WTC11 (cell line): ENCODE measurements around the gene SREBF2. TPM values are rescaled to one million over a fixed set of nuclear protein-coding genes. Genes with fewer than 3 reads are reported as not detected.

Experiments used
- ATAC-seq: fragments of 200-7000 bp; cut with Tn5 transposase; 2 replicates; pipeline ENCODE4 v1.10.0; 2021; ENCODE audit warnings: mild to moderate bottlenecking, moderate library complexity
- CTCF ChIA-PET: fragments of 300-600 bp; sonication (Branson Sonifier 250); formaldehyde crosslinking; loops from one replicate; lab custom pipeline; 2021; ENCODE audit warnings: antibody characterized with exemption; lab: Charles Lee
- POLR2A ChIA-PET: fragments of 350-600 bp; sonication (Branson Sonifier 250); formaldehyde crosslinking; loops from one replicate; lab custom pipeline; 2021; ENCODE audit warnings: antibody characterized with exemption; lab: Charles Lee
- DNase-seq: peaks from one replicate; pipeline ENCODE4 v3.0.0; 2021; ENCODE audit warnings: low spot score
- H3K27ac Mint-ChIP-seq: 2 replicates; pipeline ENCODE4 v1.8.0; 2021; ENCODE audit warnings: mixed read lengths
- H3K27me3 Mint-ChIP-seq: 2 replicates; pipeline ENCODE4 v1.8.0; 2021; ENCODE audit warnings: low read depth, mild to moderate bottlenecking, moderate library complexity, mixed read lengths
- H3K36me3 Mint-ChIP-seq: 2 replicates; pipeline ENCODE4 v1.8.0; 2021; ENCODE audit warnings: mixed read lengths
- H3K4me1 Mint-ChIP-seq: 2 replicates; pipeline ENCODE4 v1.8.0; 2022; ENCODE audit warnings: mixed read lengths
- H3K4me3 Mint-ChIP-seq: 2 replicates; pipeline ENCODE4 v1.8.0; 2021; ENCODE audit warnings: mild to moderate bottlenecking, moderate library complexity, mixed read lengths
- H3K9me3 Mint-ChIP-seq: 2 replicates; pipeline ENCODE4 v1.8.0; 2021; ENCODE audit warnings: mixed read lengths
- ATF1 ChIP-seq: sonication (generic); formaldehyde crosslinking; IDR thresholded peaks from 2 replicates; pipeline ENCODE4 v1.8.1; 2023; ENCODE audit warnings: mild to moderate bottlenecking, moderate library complexity, missing genetic modification reagents
- ELF4 ChIP-seq: sonication (generic); formaldehyde crosslinking; IDR thresholded peaks from 2 replicates; pipeline ENCODE4 v1.8.1; 2022; ENCODE audit warnings: low read depth, mild to moderate bottlenecking, moderate library complexity, missing genetic modification reagents
- GRHL2 ChIP-seq: fragments of 250-450 bp; sonication (Bioruptor Pico); IDR thresholded peaks from 2 replicates; pipeline ENCODE4 v1.8.0; 2022; ENCODE audit warnings: mild to moderate bottlenecking, moderate library complexity; ENCODE audit not compliant: insufficient replicate concordance, severe bottlenecking
- GTF2I ChIP-seq: fragments of 250-450 bp; sonication (Bioruptor Pico); conservative IDR thresholded peaks from 2 replicates; pipeline ENCODE4 v1.4.0; 2021; ENCODE audit warnings: mild to moderate bottlenecking
- IRF2 ChIP-seq: sonication (generic); formaldehyde crosslinking; IDR thresholded peaks from 2 replicates; pipeline ENCODE4 v1.8.0; 2022; ENCODE audit warnings: low read depth, missing genetic modification reagents, borderline replicate concordance
- KAT7 ChIP-seq: sonication (generic); formaldehyde crosslinking; IDR thresholded peaks from 2 replicates; pipeline ENCODE4 v1.8.1; 2023; ENCODE audit warnings: missing genetic modification reagents, mild to moderate bottlenecking, borderline replicate concordance
- TCF7 ChIP-seq: sonication (generic); formaldehyde crosslinking; IDR thresholded peaks from 2 replicates; pipeline ENCODE4 v1.8.0; 2022; ENCODE audit warnings: mild to moderate bottlenecking, low read depth, missing genetic modification reagents, moderate library complexity
- TEAD1 ChIP-seq: sonication (generic); formaldehyde crosslinking; IDR thresholded peaks from 2 replicates; pipeline ENCODE4 v1.8.0; 2022; ENCODE audit warnings: mild to moderate bottlenecking, missing genetic modification reagents
- TP53 ChIP-seq: sonication (generic); formaldehyde crosslinking; IDR thresholded peaks from 2 replicates; pipeline ENCODE4 v1.8.1; 2023; ENCODE audit warnings: mild to moderate bottlenecking, missing genetic modification reagents
- total RNA-seq: library from RNA; stranded (reverse); gene quantifications from 3 replicates; pipeline ENCODE4 v1.2.3, GENCODE V29; 2021
- TF ChIP-seq, protein P1 (sequence below): sonication (generic); formaldehyde crosslinking; IDR thresholded peaks from 2 replicates; pipeline ENCODE4 v1.8.1; 2023; ENCODE audit warnings: mild to moderate bottlenecking, missing genetic modification reagents
- TF ChIP-seq, protein P2 (sequence below): sonication (generic); formaldehyde crosslinking; IDR thresholded peaks from 2 replicates; pipeline ENCODE4 v1.8.0; 2022; ENCODE audit warnings: missing genetic modification reagents
- TF ChIP-seq, protein P3 (sequence below): sonication (generic); formaldehyde crosslinking; IDR thresholded peaks from 2 replicates; pipeline ENCODE4 v1.8.0; 2022; ENCODE audit warnings: mild to moderate bottlenecking, missing genetic modification reagents
- TF ChIP-seq, protein P4 (sequence below): sonication (generic); formaldehyde crosslinking; IDR thresholded peaks from 2 replicates; pipeline ENCODE4 v1.8.0; 2022; ENCODE audit warnings: mild to moderate bottlenecking, missing genetic modification reagents
- TF ChIP-seq, protein P5 (sequence below): sonication (generic); formaldehyde crosslinking; IDR thresholded peaks from 2 replicates; pipeline ENCODE4 v1.8.1; 2022; ENCODE audit warnings: missing genetic modification reagents, borderline replicate concordance

Gene SREBF2
- total RNA-seq, 1 experiment from 2014 or later = 151 TPM

DNA sequence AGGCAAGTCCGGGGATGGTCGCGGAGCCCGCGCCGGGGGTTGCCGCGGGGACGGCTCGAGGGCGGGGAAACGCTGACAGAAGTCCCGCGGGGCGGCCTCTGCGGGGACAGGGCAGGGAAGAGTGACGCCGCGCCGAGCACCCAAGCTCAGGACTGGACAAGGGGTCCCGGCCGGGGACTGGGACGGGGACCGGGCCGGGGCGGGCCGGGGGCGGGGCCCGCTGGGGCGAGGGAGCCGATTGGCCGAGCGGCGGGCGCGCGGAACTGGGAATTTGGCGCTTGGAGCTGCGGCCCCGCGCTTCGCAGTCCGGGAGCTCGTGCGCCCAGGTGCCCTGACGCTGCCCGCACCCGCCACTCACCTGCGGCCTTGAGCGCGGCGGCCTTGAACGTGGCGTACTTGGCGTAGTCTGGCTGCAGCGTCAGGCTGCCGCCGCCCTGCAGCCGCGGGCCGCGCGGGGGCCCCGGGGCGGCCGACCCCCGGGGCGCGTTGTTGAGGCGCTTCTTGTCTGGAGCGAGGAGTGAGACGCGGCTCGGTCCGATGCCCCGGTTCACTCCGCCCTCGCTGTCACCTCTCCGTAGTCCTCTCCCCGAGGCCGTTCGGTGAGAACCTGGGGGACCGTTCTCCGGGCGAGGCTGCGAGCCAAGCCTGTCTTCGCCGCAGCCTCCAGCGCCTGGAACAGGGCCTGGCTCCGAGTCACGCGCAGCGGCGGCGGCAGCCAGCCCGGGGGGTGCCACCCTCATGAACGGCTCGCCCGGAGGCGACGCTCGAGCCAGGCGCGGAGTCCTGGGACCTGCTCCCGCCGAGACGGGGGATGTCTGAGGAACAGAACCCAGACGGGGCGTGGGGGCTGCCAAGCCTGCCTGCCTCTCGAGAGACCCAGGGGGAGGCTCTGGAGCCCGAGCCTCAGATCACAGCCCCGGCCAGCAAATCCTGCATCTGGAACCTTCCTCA lies 77.4 kb downstream of the SREBF2 start (continued):
- peak; percentile 61; the same call in 1 of the 2 replicates for TF ChIP-seq TP53
- no peak for TF ChIP-seq GTF2I (CRISPR knock-in tag)
- no peak for TF ChIP-seq IRF2 (CRISPR knock-in tag)
- TF ChIP-seq, protein P1, sequence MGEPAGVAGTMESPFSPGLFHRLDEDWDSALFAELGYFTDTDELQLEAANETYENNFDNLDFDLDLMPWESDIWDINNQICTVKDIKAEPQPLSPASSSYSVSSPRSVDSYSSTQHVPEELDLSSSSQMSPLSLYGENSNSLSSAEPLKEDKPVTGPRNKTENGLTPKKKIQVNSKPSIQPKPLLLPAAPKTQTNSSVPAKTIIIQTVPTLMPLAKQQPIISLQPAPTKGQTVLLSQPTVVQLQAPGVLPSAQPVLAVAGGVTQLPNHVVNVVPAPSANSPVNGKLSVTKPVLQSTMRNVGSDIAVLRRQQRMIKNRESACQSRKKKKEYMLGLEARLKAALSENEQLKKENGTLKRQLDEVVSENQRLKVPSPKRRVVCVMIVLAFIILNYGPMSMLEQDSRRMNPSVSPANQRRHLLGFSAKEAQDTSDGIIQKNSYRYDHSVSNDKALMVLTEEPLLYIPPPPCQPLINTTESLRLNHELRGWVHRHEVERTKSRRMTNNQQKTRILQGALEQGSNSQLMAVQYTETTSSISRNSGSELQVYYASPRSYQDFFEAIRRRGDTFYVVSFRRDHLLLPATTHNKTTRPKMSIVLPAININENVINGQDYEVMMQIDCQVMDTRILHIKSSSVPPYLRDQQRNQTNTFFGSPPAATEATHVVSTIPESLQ = no peak
- TF ChIP-seq, protein P2, sequence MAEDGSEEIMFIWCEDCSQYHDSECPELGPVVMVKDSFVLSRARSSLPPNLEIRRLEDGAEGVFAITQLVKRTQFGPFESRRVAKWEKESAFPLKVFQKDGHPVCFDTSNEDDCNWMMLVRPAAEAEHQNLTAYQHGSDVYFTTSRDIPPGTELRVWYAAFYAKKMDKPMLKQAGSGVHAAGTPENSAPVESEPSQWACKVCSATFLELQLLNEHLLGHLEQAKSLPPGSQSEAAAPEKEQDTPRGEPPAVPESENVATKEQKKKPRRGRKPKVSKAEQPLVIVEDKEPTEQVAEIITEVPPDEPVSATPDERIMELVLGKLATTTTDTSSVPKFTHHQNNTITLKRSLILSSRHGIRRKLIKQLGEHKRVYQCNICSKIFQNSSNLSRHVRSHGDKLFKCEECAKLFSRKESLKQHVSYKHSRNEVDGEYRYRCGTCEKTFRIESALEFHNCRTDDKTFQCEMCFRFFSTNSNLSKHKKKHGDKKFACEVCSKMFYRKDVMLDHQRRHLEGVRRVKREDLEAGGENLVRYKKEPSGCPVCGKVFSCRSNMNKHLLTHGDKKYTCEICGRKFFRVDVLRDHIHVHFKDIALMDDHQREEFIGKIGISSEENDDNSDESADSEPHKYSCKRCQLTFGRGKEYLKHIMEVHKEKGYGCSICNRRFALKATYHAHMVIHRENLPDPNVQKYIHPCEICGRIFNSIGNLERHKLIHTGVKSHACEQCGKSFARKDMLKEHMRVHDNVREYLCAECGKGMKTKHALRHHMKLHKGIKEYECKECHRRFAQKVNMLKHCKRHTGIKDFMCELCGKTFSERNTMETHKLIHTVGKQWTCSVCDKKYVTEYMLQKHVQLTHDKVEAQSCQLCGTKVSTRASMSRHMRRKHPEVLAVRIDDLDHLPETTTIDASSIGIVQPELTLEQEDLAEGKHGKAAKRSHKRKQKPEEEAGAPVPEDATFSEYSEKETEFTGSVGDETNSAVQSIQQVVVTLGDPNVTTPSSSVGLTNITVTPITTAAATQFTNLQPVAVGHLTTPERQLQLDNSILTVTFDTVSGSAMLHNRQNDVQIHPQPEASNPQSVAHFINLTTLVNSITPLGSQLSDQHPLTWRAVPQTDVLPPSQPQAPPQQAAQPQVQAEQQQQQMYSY (CRISPR knock-in tag) = 0 out of 2 replicates have a peak, but pooled peaks have one; percentile 12
- TF ChIP-seq, protein P3, sequence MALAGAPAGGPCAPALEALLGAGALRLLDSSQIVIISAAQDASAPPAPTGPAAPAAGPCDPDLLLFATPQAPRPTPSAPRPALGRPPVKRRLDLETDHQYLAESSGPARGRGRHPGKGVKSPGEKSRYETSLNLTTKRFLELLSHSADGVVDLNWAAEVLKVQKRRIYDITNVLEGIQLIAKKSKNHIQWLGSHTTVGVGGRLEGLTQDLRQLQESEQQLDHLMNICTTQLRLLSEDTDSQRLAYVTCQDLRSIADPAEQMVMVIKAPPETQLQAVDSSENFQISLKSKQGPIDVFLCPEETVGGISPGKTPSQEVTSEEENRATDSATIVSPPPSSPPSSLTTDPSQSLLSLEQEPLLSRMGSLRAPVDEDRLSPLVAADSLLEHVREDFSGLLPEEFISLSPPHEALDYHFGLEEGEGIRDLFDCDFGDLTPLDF (CRISPR knock-in tag) = 0 out of 2 replicates have a peak, but pooled peaks have one; percentile 53
- TF ChIP-seq TCF7 (CRISPR knock-in tag) = no peak; the same call in 1 of the 2 replicates
- TF ChIP-seq KAT7 (CRISPR knock-in tag) = no peak
- TF ChIP-seq, protein P4, sequence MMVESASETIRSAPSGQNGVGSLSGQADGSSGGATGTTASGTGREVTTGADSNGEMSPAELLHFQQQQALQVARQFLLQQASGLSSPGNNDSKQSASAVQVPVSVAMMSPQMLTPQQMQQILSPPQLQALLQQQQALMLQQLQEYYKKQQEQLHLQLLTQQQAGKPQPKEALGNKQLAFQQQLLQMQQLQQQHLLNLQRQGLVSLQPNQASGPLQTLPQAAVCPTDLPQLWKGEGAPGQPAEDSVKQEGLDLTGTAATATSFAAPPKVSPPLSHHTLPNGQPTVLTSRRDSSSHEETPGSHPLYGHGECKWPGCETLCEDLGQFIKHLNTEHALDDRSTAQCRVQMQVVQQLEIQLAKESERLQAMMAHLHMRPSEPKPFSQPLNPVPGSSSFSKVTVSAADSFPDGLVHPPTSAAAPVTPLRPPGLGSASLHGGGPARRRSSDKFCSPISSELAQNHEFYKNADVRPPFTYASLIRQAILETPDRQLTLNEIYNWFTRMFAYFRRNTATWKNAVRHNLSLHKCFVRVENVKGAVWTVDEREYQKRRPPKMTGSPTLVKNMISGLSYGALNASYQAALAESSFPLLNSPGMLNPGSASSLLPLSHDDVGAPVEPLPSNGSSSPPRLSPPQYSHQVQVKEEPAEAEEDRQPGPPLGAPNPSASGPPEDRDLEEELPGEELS (CRISPR knock-in tag) = peak; percentile 93; the same call in 1 of the 2 replicates
- TF ChIP-seq ELF4 (CRISPR knock-in tag) = 0 out of 2 replicates have a peak, but pooled peaks have one; percentile 61
- TF ChIP-seq ATF1 (CRISPR knock-in tag) = no peak
- no peak for TF ChIP-seq GRHL2

DNA sequence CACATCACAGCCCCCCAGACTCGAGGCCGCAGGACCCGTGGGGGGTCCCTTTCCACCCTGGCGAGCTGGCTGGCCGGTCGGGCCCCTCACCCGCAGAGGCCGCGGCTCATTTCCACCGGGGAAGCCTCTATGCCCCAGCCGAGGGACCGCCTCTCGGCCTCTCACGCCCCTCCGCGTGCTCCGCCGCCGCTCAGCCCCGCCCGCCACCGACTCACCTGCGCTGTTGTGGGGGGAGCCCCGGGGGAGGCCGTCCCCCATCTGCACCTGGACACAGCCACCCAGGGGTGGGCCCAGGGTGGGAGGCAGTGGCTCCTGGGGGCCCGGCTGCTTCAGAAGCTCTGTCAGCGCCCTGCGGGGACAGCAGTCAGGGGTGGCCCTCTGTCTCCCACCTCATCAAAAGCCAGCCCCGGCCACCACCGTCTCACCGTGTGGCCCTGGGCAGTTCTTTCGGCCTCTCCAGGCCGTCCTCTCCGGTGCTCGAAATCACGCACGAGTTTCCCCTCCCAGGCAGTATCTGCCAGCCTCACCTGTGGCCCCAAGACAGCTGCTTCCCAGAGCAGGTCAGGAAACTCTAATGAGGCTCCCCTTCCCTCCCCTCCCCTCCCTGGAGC lies 78.2 kb downstream of the SREBF2 start:
- Mint-ChIP-seq H3K27me3 (peaks cover 65% of the 10 kb centered on the region), H3K4me1 (peaks cover 25% of the 10 kb centered on the region), H3K36me3 (no peaks in the 10 kb centered on the region), H3K4me3 (peak overlapping the region; percentile 42; the same call in 1 of the 2 replicates), H3K9me3 (no peaks in the 10 kb centered on the region), H3K27ac (no peak overlapping the region)
- TF ChIP-seq, protein P5, sequence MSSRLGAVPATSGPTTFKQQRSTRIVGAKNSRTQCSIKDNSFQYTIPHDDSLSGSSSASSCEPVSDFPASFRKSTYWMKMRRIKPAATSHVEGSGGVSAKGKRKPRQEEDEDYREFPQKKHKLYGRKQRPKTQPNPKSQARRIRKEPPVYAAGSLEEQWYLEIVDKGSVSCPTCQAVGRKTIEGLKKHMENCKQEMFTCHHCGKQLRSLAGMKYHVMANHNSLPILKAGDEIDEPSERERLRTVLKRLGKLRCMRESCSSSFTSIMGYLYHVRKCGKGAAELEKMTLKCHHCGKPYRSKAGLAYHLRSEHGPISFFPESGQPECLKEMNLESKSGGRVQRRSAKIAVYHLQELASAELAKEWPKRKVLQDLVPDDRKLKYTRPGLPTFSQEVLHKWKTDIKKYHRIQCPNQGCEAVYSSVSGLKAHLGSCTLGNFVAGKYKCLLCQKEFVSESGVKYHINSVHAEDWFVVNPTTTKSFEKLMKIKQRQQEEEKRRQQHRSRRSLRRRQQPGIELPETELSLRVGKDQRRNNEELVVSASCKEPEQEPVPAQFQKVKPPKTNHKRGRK (CRISPR knock-in tag) = 0 out of 2 replicates have a peak, but pooled peaks have one; percentile 22
- no peak for TF ChIP-seq TEAD1 (CRISPR knock-in tag)
- POLR2A ChIA-PET = interaction anchor here (0.5 kb wide), 1 partner anchor 16 kb away, joined by 4 read pairs; no protein-coding TSS in a partner anchor
- no peak for ATAC-seq
- CTCF ChIA-PET = interaction anchor here (0.5 to 3.0 kb wide), 5 partner anchors 15 to 214 kb away, joined by 3 to 21 read pairs (median 5); partner anchors contain the start of gene TNFRSF13C
- DNase-seq = no peak
